ENCODE results near the gene KLF15. TPM values are rescaled to one million over a fixed set of nuclear protein-coding genes. Genes with fewer than 3 reads are reported as not detected.

Gene KLF15
- total and polyA plus RNA-seq, 2 of the 8 experiments (the other 6 are each of a cell fraction or from before 2014, with no cell fraction given), result 15.7 to 19.5 TPM

DNA sequence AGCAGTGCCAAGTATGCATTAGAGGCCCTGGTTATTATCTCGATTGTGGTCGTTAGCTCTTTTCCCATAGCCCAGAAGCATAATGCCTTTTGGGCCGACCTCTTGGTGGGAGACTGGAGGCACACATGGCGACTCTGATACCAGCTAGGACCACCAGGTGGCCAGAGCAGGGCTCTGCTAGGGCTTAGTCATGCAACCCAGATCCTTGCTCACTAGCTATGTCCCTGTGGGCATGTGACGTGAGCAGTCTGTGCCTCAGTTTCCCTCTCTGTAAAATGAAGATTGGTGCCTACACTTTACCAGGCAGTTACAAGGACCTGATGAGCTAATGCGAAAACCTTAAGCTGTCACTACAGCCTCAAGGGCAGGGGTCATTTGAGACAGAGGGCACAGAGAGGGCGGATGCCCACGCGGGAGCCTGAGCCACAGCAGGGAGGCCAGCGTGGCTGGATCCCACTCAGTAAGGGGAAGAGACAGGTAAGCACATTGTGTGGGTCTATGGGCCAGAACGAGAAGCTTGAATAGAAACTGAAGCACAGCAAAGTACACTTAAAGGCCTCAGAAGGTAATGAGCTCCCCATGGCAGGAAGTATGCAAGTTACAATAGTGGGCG lies 8.8 kb downstream of the KLF15 start:
- no peak overlapping the region for H3K4me3 ChIP-seq (ENCODE audit: extremely low read depth in 1 of 4, insufficient read depth in 2 of 4, low read depth in 3 of 4, low read length in 4 of 4)
- no peaks in the 10 kb centered on the region for H3K27me3 ChIP-seq (replicated peaks in 1 of 4; ENCODE audit: control insufficient read depth in 3 of 4, extremely low read depth in 1 of 4, insufficient read depth in 3 of 4, low read length in 3 of 4)
- H2BK5ac ChIP-seq (ENCODE audit: low read depth, low read length), result no peak overlapping the region
- no peak overlapping the region for H3K56ac ChIP-seq (replicated peaks; ENCODE audit: insufficient read length, low read depth, low read length)
- no peak overlapping the region for H3K9ac ChIP-seq (replicated peaks in 1 of 4; ENCODE audit: extremely low read depth in 1 of 4, low read depth in 3 of 4, low read length in 3 of 4)
- no peak overlapping the region for H3K27ac ChIP-seq (ENCODE audit: low read depth, low read length)
- H2BK12ac ChIP-seq (ENCODE audit: low read depth, low read length), result no peak overlapping the region
- H4K20me1 ChIP-seq (replicated peaks in 1 of 2; ENCODE audit: control insufficient read depth in 1 of 2, insufficient read depth in 2 of 2, low read length in 2 of 2), result peaks cover 0 to 23% of the 10 kb centered on the region in 2 experiments
- H3K23me2 ChIP-seq (ENCODE audit: low read depth, low read length), result no peaks in the 10 kb centered on the region
- H2AFZ ChIP-seq (ENCODE audit: low read length), result no peak overlapping the region
- ChIA-PET POLR2A (ENCODE audit: partially characterized antibody) (interaction anchor here (0.8 to 2.3 kb wide), 7 partner anchors 9 to 98 kb away, joined by 3 to 9 read pairs (median 3); partner anchors contain the start of gene KLF15), CTCF (ENCODE audit: partially characterized antibody) (interaction anchor here (0.6 to 3.3 kb wide), 37 partner anchors 10 to 1218 kb away, joined by 3 to 30 read pairs (median 4); partner anchors contain the start of gene KLF15)
- no peak overlapping the region for H2AK5ac ChIP-seq (ENCODE audit: low read depth, low read length)
- DNase-seq (ENCODE audit: low read depth in 1 of 2, low spot score in 2 of 2), result peak in 1 of 2 experiments; percentile 52
- WGBS, 2 experiments (ENCODE audit: extremely low coverage in 1 of 2, insufficient coverage in 1 of 2, insufficient read length in 1 of 2, insufficient replicate concordance in 2 of 2, low coverage in 1 of 2, low lambda C conversion rate in 2 of 2, missing lambda C conversion rate in 1 of 2), result 81% methylated on average over 12 of the region's 12 CpGs; no CpG with 5 or more reads in 1 of the 2 experiments
- H3K4ac ChIP-seq (replicated peaks; ENCODE audit: insufficient read length, low read depth, low read length), result no peak overlapping the region
- H2BK20ac ChIP-seq (ENCODE audit: low read length), result no peak overlapping the region
- peaks cover 0 to 3% of the 10 kb centered on the region in 2 experiments; a peak in 1 of 4 replicates for H3K79me2 ChIP-seq (ENCODE audit: control insufficient read depth in 1 of 2, insufficient read depth in 2 of 2, low read length in 2 of 2)
- peak; percentile 42 for FAIRE-seq
- H2BK15ac ChIP-seq (ENCODE audit: low read length), result no peak overlapping the region
- H3K14ac ChIP-seq (ENCODE audit: insufficient read length), result no peak overlapping the region
- H4K5ac ChIP-seq (ENCODE audit: insufficient read length, low read depth, low read length), result no peak overlapping the region
- H3K18ac ChIP-seq (ENCODE audit: extremely low read depth, low read length), result no peak overlapping the region
- H3K36me3 ChIP-seq (ENCODE audit: control insufficient read depth in 2 of 4, insufficient read depth in 4 of 4, low read length in 3 of 4), result peaks cover 0 to 15% (median 10%) of the 10 kb centered on the region in 4 experiments; a peak in 5 of 8 replicates
- H4K91ac ChIP-seq (replicated peaks; ENCODE audit: insufficient read length, low read length), result no peak overlapping the region
- no peak overlapping the region for H4K8ac ChIP-seq (ENCODE audit: extremely low read depth, insufficient read depth, low read length)
- H3K79me1 ChIP-seq (ENCODE audit: low read depth, low read length), result 0 out of 2 replicates have a peak, but pooled peaks cover 2% of the 10 kb centered on the region
- H2BK120ac ChIP-seq (replicated peaks; ENCODE audit: low read depth, low read length), result no peak overlapping the region
- H3K9me3 ChIP-seq (ENCODE audit: insufficient read depth in 2 of 2, low read depth in 1 of 2, low read length in 1 of 2), result no peaks in the 10 kb centered on the region
- no peak overlapping the region for H3K4me2 ChIP-seq (ENCODE audit: insufficient read depth in 1 of 2, low read depth in 2 of 2, low read length in 2 of 2)
- H3K4me1 ChIP-seq (replicated peaks in 1 of 4; ENCODE audit: control insufficient read depth in 3 of 4, insufficient read depth in 4 of 4, low read length in 3 of 4), result peaks cover 0 to 2% (median 0%) of the 10 kb centered on the region in 4 experiments; a peak in 4 of 7 replicates
- H3K23ac ChIP-seq (ENCODE audit: insufficient read length), result no peak overlapping the region
- peak in 2 of 3 experiments; percentile 66 to 71; a peak in 3 of 4 replicates for TF ChIP-seq CTCF (IDR thresholded peaks at IDR 0.05; ENCODE audit: control extremely low read depth in 1 of 3, insufficient read depth in 1 of 3, low read depth in 1 of 3, low read length in 3 of 3)
- no peak for TF ChIP-seq CHD2 (IDR thresholded peaks at IDR 0.05; ENCODE audit: low read length)
- no peak for TF ChIP-seq BRCA1 (IDR thresholded peaks at IDR 0.05; ENCODE audit: low read depth, low read length)
- no peak for TF ChIP-seq JUND (IDR thresholded peaks at IDR 0.05; ENCODE audit: low read length)
- no peak for TF ChIP-seq GABPA (IDR thresholded peaks at IDR 0.05; ENCODE audit: borderline replicate concordance, insufficient read depth, low read length)
- no peak for TF ChIP-seq NRF1 (IDR thresholded peaks at IDR 0.05; ENCODE audit: low read depth, low read length)
- TF ChIP-seq CBX8 (IDR thresholded peaks at IDR 0.05; ENCODE audit: borderline replicate concordance, low read depth, low read length), result no peak
- TF ChIP-seq RBBP5 (IDR thresholded peaks at IDR 0.05; ENCODE audit: borderline replicate concordance, low read depth, low read length), result no peak
- no peak for TF ChIP-seq CBX5 (IDR thresholded peaks at IDR 0.05; ENCODE audit: low read depth, low read length)
- TF ChIP-seq SIN3A (conservative IDR thresholded peaks at IDR 0.05 in 1 of 2, IDR thresholded peaks at IDR 0.05 in 1 of 2; ENCODE audit: low read depth in 1 of 2, low read length in 2 of 2), result no peak

All from H1 (cell line).